Lung (tissue), 12 donors: Measurements from ENCODE around the gene FZD10. TPM values are rescaled to one million over a fixed set of nuclear protein-coding genes. Genes with fewer than 3 reads are reported as not detected.

ENCODE experiments used
- ATAC-seq: fragments of 200-7000 bp; cut with Tn5 transposase; one replicate; pipeline ENCODE4 v1.9.1; 2020; ENCODE audit warnings: moderate number of reproducible peaks; ENCODE audit not compliant: insufficient read depth, low FRiP score
- DNase-seq, 3 donors: peaks; one replicate each; pipeline ENCODE4 v3.0.0-alpha.2; 2013 to 2017
- H3K27ac ChIP-seq, 2 donors: one replicate each; pipeline ENCODE4 v1.5.1; 2013; ENCODE audit warnings: mild to moderate bottlenecking in 2 of 2, moderate library complexity in 2 of 2, control low read depth in 1 of 2, inconsistent platforms in 1 of 2, low read depth in 1 of 2, low read length in 1 of 2
- H3K27me3 ChIP-seq, 3 donors: one replicate each; pipeline ENCODE4 v1.5.1; 2013; ENCODE audit warnings: low read length in 2 of 3; ENCODE audit not compliant: control insufficient read depth in 3 of 3, insufficient read depth in 3 of 3
- H3K36me3 ChIP-seq, 4 donors: one replicate each; pipeline ENCODE4 v1.5.1; 2013; ENCODE audit warnings: low read length in 4 of 4, mild to moderate bottlenecking in 1 of 4, moderate library complexity in 1 of 4; ENCODE audit not compliant: control insufficient read depth in 4 of 4, insufficient read depth in 4 of 4
- H3K4me1 ChIP-seq, 5 donors: one replicate each; pipeline ENCODE4 v1.5.1; 2013; ENCODE audit warnings: low read length in 5 of 5, mild to moderate bottlenecking in 2 of 5, moderate library complexity in 1 of 5; ENCODE audit not compliant: control insufficient read depth in 5 of 5, insufficient read depth in 5 of 5
- H3K4me3 ChIP-seq: one replicate; pipeline ENCODE4 v1.5.1; 2013; ENCODE audit warnings: mild to moderate bottlenecking, control low read depth, moderate library complexity
- H3K9ac ChIP-seq, 2 donors: one replicate each; pipeline ENCODE4 v1.5.1; 2013; ENCODE audit warnings: low read length in 2 of 2, control low read depth in 1 of 2; ENCODE audit not compliant: insufficient read depth in 1 of 2
- H3K9me3 ChIP-seq, 4 donors: one replicate each; pipeline ENCODE4 v1.5.1; 2013; ENCODE audit warnings: low read length in 3 of 4, mild to moderate bottlenecking in 1 of 4, moderate library complexity in 1 of 4; ENCODE audit not compliant: control insufficient read depth in 4 of 4, insufficient read depth in 3 of 4
- WGBS, 2 donors: extraction: QIAGEN DNeasy Blood & Tissue Kit; methylation state at CpG; one replicate each; pipeline ENCODE4 v1.1.7; 2013; 5-methylcytosine and 5-hydroxymethylcytosine counted together
- polyA plus RNA-seq, 2 donors: library from polyadenylated mRNA; stranded (reverse); fragments of 200-250 nt; gene quantifications; one replicate each; pipeline ENCODE4 v1.2.1, GENCODE V29; 2013
- total RNA-seq, 2 donors: library from RNA; depleted of rRNA in 1 of 2; stranded (reverse); fragments of >200 nt in 1 of 2; gene quantifications; one replicate each; pipeline ENCODE4 v1.2.1, GENCODE V29; 2014 to 2021
- TF ChIP-seq, protein P1 (sequence below): IDR thresholded peaks from 2 replicates; pipeline ENCODE4 v1.5.1; 2012; ENCODE audit warnings: mild to moderate bottlenecking; ENCODE audit errors: control extremely low read depth, extremely low read depth
- donor health status: control.
- donor health status: control.
- donor health status: Bipolar disorder and iron deficiency.
- donor health status: healthy.
- donor health status: DM: yes; HTN: yes; CAD: no.

FZD10 gene
- total and polyA plus RNA-seq, 4 donors, result 0.49 to 1.8 (median 1.1) TPM

DNA sequence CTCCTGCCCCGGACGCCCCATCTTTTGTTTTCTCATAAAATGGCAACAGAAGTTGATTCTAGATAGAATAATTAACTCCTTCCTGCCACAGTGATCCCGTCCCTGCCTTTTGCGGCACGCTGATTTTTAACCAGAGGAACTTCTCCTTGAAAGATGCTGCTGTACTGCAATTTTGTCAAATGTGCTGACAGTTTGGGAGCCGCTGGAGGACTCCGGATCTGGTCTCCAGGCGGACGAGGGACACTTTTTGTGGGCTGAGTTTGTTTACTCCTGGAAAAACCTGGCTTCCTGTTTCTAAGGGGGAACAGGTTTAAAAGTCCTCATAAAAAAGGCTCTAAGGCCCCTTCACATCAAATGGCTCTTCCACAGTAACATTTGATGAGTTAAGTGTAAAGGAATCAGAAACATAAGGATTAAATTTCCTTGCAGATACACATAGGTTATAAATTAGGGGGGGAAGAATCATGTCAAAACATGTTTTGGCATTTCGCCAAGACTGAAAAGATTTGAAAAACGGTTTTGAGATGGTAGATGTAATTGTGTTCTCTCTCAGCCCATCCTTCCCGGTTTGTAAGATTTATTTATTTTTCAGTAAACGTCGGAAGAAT, 15.5 kb downstream of the FZD10 start:
- H3K27ac ChIP-seq, result no peak overlapping the region
- peak in 2 of 3 donors; percentile 11 to 31 for DNase-seq
- H3K9ac ChIP-seq, result no peak overlapping the region
- ATAC-seq, result no peak
- H3K36me3 ChIP-seq, result no peaks in the 10 kb centered on the region
- peaks cover 0 to 9% (median 0%) of the 10 kb centered on the region in 5 donors for H3K4me1 ChIP-seq
- peaks cover 0 to 19% (median 1%) of the 10 kb centered on the region in 4 donors for H3K9me3 ChIP-seq
- H3K27me3 ChIP-seq, result peaks cover 2 to 18% (median 10%) of the 10 kb centered on the region in 3 donors
- TF ChIP-seq, protein P1, sequence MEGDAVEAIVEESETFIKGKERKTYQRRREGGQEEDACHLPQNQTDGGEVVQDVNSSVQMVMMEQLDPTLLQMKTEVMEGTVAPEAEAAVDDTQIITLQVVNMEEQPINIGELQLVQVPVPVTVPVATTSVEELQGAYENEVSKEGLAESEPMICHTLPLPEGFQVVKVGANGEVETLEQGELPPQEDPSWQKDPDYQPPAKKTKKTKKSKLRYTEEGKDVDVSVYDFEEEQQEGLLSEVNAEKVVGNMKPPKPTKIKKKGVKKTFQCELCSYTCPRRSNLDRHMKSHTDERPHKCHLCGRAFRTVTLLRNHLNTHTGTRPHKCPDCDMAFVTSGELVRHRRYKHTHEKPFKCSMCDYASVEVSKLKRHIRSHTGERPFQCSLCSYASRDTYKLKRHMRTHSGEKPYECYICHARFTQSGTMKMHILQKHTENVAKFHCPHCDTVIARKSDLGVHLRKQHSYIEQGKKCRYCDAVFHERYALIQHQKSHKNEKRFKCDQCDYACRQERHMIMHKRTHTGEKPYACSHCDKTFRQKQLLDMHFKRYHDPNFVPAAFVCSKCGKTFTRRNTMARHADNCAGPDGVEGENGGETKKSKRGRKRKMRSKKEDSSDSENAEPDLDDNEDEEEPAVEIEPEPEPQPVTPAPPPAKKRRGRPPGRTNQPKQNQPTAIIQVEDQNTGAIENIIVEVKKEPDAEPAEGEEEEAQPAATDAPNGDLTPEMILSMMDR, result no peak
- H3K4me3 ChIP-seq, result no peak overlapping the region
- whole genome bisulfite sequencing, 2 donors, result 10 to 16% methylated on average over 14 of the region's 14 CpGs

DNA sequence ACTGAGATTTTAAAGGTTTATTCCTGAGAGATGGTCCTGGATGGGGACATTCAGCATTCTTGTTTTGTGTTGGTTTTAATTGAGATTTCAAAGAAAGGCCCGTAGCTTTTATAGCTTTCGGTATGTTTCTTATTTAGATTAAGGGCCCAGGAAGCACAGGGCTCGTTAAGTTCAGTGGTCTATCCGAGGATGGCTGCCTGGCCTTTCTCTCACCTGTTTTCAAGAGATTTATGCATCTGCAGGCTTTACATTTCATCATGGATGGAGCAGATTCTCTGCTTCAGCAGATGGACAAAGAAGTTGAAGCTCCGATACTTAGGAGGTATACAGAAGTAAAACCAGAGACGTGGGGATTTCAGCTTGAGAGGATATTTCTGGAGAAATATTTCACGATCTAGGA, 16.0 kb downstream of the FZD10 start:
- Histone ChIP-seq H3K4me3 (no peak overlapping the region), H3K9me3 (peaks cover 0 to 20% (median 1%) of the 10 kb centered on the region in 4 donors), H3K9ac (no peak overlapping the region), H3K27me3 (peaks cover 2 to 19% (median 5%) of the 10 kb centered on the region in 3 donors), H3K4me1 (peaks cover 0 to 9% (median 0%) of the 10 kb centered on the region in 5 donors), H3K36me3 (no peaks in the 10 kb centered on the region), H3K27ac (no peak overlapping the region)
- DNase-seq, result no peak
- TF ChIP-seq, protein P1, result no peak
- WGBS, 2 donors, result 55 to 61% methylated on average over 7 of the region's 7 CpGs
- no peak for ATAC-seq

DNA sequence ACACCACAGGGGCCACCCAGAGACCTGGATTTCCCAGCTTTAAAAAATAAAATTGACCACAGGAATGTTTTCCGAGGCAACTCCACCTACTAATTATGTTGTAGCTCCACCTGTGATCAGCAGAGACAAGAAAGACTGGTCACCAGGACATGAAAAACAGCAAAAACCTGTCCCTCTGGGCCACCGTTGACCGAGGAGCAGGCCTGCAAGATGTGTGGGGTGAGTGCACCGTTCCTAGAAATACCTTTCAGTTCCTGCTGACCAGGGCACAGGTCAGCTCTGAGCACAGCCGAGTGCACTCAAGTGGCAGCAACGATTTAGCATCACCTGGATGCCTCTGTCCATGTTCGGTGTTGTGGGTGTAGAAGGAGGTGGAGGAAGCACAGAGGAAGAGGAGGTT, 16.9 kb downstream of the FZD10 start:
- Histone ChIP-seq H3K4me3 (no peak overlapping the region), H3K4me1 (peaks cover 0 to 9% (median 0%) of the 10 kb centered on the region in 5 donors), H3K27ac (no peak overlapping the region), H3K9ac (no peak overlapping the region), H3K9me3 (peaks cover 0 to 22% (median 1%) of the 10 kb centered on the region in 4 donors), H3K36me3 (no peaks in the 10 kb centered on the region), H3K27me3 (peaks cover 0 to 17% (median 2%) of the 10 kb centered on the region in 3 donors)
- TF ChIP-seq, protein P1, result no peak
- DNase-seq, result no peak
- ATAC-seq, result no peak
- WGBS, 2 donors, result 79 to 84% methylated on average over 7 of the region's 7 CpGs
